Iris pigment epithelial cell (primary cell): ENCODE data around the gene ZNF143.

ENCODE experiments used
- DNase-seq: peaks from one replicate; pipeline ENCODE4 v3.0.0-alpha.2; 2011; ENCODE audit warnings: low read depth

ZNF143 gene

GRCh38 chr11:9575260-9576240 is 114.7 kb downstream of the ZNF143 start:
- peak; percentile 81 for DNase-seq

GRCh38 chr11:9576701-9577381 is 116.0 kb downstream of the ZNF143 start:
- DNase-seq, result peak; percentile 63

DNA sequence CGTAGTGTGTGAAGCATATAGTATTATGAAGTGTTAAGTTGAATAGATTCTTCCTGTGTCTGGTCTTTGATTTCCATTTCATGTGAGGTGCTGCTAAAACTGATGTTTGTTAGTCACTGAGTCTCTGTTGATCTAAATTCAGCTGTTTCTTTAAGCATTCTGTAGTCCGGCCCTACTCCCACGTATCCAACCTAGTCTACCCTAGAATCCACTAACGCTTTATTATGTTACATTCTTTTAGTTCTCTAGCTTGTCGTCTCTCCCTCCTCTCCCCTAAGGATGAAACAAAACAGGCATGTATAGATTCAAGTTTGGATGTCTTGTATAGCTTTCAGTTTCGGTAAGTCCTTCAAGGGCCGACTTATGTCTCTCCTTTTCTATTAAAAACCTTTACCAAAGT is 116.7 kb downstream of the ZNF143 start:
- peak; percentile 42 for DNase-seq
